PFSK-1 (cell line): ENCODE results near the gene ZNF17.

Experiments
- POLR2AphosphoS5 ChIP-seq: IDR thresholded peaks from 2 replicates; pipeline ENCODE4 v1.6.1; 2012; ENCODE audit warnings: low read depth, mild to moderate bottlenecking, control low read depth, low read length, moderate library complexity
- SIN3A ChIP-seq: IDR thresholded peaks from 2 replicates; pipeline ENCODE4 v1.6.1; 2012; ENCODE audit warnings: mild to moderate bottlenecking, low read length, moderate library complexity, borderline replicate concordance; ENCODE audit not compliant: insufficient read depth
- TAF1 ChIP-seq: IDR thresholded peaks from 2 replicates; pipeline ENCODE4 v1.6.1; 2012; ENCODE audit warnings: low read length, control low read depth, borderline replicate concordance; ENCODE audit not compliant: insufficient read depth
- TF ChIP-seq, protein P1 (sequence below), 2 experiments: IDR thresholded peaks; 2 replicates each; pipeline versions ENCODE4 v1.6.1 to v1.8.0; 2011 to 2012; ENCODE audit warnings: low read depth in 2 of 2, low read length in 2 of 2, control low read depth in 1 of 2, inconsistent platforms in 1 of 2, mild to moderate bottlenecking in 1 of 2, moderate library complexity in 1 of 2; ENCODE audit not compliant: insufficient read depth in 1 of 2

DNA sequence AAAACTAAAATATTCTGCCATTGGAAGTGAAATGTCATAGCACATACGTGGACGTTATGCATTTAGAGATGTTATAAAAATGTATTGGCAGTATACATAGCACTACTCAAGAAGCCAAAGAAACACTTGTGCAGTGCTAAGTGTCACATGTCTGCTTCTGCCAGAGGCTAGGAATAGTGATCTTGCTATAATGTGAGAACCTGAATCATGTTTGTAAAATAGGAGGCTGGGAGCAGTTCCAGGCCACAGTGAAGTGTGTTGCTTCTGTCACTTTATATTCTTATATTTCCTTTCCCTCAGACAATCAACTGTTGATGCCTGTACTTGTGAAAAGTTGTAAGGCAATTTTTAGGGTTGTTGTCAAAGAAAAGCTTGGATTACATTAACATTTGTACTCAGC is 44.2 kb upstream of the ZNF17 start:
- TF ChIP-seq POLR2AphosphoS5 (no peak), SIN3A (no peak), TAF1 (no peak)
- TF ChIP-seq, protein P1, sequence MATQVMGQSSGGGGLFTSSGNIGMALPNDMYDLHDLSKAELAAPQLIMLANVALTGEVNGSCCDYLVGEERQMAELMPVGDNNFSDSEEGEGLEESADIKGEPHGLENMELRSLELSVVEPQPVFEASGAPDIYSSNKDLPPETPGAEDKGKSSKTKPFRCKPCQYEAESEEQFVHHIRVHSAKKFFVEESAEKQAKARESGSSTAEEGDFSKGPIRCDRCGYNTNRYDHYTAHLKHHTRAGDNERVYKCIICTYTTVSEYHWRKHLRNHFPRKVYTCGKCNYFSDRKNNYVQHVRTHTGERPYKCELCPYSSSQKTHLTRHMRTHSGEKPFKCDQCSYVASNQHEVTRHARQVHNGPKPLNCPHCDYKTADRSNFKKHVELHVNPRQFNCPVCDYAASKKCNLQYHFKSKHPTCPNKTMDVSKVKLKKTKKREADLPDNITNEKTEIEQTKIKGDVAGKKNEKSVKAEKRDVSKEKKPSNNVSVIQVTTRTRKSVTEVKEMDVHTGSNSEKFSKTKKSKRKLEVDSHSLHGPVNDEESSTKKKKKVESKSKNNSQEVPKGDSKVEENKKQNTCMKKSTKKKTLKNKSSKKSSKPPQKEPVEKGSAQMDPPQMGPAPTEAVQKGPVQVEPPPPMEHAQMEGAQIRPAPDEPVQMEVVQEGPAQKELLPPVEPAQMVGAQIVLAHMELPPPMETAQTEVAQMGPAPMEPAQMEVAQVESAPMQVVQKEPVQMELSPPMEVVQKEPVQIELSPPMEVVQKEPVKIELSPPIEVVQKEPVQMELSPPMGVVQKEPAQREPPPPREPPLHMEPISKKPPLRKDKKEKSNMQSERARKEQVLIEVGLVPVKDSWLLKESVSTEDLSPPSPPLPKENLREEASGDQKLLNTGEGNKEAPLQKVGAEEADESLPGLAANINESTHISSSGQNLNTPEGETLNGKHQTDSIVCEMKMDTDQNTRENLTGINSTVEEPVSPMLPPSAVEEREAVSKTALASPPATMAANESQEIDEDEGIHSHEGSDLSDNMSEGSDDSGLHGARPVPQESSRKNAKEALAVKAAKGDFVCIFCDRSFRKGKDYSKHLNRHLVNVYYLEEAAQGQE (IDR thresholded peaks at IDR 0.05; ENCODE audit: insufficient read depth in 1 of 2, low read depth in 2 of 2, low read length in 2 of 2), result no peak
